ENCODE results near the gene MYD88. TPM values are rescaled to one million over a fixed set of nuclear protein-coding genes. Genes with fewer than 3 reads are reported as not detected.
A peak's percentile ranks its signal among the peaks of the same experiment; 100 is the strongest.

Gene MYD88
- total RNA-seq, 1 experiment from 2014 or later: 2.5 TPM

DNA sequence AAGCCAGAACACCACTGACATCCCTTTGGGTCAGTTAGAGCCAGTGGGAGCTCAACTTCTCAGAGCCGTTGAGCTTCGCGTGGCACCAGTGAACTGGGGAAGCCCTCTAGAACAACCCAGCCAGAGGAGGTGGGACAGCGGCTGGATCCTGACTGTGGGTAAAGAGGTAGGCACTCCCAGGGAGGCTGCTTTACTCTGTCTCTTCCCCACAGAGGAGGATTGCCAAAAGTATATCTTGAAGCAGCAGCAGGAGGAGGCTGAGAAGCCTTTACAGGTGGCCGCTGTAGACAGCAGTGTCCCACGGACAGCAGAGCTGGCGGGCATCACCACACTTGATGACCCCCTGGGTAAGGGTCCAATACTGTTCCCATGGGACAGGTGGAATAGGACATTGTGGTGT lies 1.2 kb downstream of the MYD88 start:
- DNase-seq: no peak
- Histone ChIP-seq H3K9me3 (replicated peaks) (no peaks in the 10 kb centered on the region), H3K4me3 (no peak overlapping the region), H3K27ac (no peak overlapping the region), H3K4me1 (no peaks in the 10 kb centered on the region), H3K27me3 (no peaks in the 10 kb centered on the region), H3K36me3 (no peaks in the 10 kb centered on the region)

DNA sequence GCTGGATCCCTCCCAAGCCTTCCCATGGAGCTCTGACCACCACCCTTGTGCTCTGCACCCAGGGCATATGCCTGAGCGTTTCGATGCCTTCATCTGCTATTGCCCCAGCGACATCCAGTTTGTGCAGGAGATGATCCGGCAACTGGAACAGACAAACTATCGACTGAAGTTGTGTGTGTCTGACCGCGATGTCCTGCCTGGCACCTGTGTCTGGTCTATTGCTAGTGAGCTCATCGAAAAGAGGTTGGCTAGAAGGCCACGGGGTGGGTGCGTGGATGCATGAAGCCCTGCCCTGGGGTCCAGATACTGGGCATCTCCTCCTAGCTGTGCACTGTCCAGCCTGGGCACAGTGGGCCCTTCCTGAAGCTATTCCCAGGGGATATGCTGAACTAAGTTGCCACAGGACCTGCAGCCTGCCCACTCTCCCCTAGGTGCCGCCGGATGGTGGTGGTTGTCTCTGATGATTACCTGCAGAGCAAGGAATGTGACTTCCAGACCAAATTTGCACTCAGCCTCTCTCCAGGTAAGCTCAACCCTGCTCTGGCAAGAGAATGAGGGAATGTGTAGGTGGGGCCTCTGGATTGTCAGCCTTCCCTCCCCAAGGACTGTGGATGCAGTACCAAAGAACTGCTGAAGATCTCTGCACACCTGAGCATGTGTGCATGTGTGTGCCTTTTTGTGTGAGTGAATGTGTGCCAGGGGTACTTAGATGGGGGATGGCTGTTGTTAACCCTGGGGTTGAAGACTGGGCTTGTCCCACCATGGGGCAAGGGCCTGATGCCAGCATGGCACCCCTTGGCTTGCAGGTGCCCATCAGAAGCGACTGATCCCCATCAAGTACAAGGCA lies 2.1 kb downstream of the MYD88 start:
- no peak overlapping the region for H3K27ac ChIP-seq
- no peak for DNase-seq
- H3K4me1 ChIP-seq: no peaks in the 10 kb centered on the region
- no peaks in the 10 kb centered on the region for H3K27me3 ChIP-seq
- H3K4me3 ChIP-seq: no peak overlapping the region
- H3K9me3 ChIP-seq (replicated peaks): no peaks in the 10 kb centered on the region
- no peaks in the 10 kb centered on the region for H3K36me3 ChIP-seq

DNA sequence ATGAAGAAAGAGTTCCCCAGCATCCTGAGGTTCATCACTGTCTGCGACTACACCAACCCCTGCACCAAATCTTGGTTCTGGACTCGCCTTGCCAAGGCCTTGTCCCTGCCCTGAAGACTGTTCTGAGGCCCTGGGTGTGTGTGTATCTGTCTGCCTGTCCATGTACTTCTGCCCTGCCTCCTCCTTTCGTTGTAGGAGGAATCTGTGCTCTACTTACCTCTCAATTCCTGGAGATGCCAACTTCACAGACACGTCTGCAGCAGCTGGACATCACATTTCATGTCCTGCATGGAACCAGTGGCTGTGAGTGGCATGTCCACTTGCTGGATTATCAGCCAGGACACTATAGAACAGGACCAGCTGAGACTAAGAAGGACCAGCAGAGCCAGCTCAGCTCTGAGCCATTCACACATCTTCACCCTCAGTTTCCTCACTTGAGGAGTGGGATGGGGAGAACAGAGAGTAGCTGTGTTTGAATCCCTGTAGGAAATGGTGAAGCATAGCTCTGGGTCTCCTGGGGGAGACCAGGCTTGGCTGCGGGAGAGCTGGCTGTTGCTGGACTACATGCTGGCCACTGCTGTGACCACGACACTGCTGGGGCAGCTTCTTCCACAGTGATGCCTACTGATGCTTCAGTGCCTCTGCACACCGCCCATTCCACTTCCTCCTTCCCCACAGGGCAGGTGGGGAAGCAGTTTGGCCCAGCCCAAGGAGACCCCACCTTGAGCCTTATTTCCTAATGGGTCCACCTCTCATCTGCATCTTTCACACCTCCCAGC lies 2.9 kb downstream of the MYD88 start:
- Histone ChIP-seq H3K4me3 (no peak overlapping the region), H3K27ac (no peak overlapping the region), H3K36me3 (no peaks in the 10 kb centered on the region), H3K9me3 (replicated peaks) (no peaks in the 10 kb centered on the region), H3K4me1 (no peaks in the 10 kb centered on the region), H3K27me3 (no peaks in the 10 kb centered on the region)
- DNase-seq: no peak

DNA sequence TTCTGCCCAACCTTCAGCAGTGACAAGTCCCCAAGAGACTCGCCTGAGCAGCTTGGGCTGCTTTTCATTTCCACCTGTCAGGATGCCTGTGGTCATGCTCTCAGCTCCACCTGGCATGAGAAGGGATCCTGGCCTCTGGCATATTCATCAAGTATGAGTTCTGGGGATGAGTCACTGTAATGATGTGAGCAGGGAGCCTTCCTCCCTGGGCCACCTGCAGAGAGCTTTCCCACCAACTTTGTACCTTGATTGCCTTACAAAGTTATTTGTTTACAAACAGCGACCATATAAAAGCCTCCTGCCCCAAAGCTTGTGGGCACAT lies 3.5 kb downstream of the MYD88 start:
- Histone ChIP-seq H3K9me3 (replicated peaks) (no peaks in the 10 kb centered on the region), H3K4me1 (no peaks in the 10 kb centered on the region), H3K4me3 (no peak overlapping the region), H3K36me3 (no peaks in the 10 kb centered on the region), H3K27me3 (no peaks in the 10 kb centered on the region), H3K27ac (no peak overlapping the region)
- no peak for DNase-seq

DNA sequence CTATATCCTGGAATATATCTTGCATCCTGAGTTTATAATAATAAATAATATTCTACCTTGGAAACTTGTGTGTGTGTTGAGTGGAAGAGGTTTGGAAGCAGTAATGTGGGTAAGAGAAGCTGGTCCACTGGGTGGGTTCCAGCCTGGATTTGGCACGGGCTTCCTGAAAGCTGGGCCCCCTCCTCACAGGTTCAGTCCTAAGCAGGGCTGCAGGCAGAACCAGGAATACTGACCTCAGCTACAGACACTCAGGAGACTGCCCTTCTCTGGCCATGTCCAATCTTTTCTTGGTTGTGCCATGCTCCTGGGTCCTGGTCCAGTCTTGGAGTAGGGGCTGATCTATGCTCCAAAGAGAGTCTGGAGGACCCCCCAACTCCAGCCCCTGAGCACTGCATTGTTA lies 4.5 kb downstream of the MYD88 start:
- no peaks in the 10 kb centered on the region for H3K9me3 ChIP-seq (replicated peaks)
- H3K4me3 ChIP-seq: no peak overlapping the region
- H3K27me3 ChIP-seq: no peaks in the 10 kb centered on the region
- H3K36me3 ChIP-seq: no peaks in the 10 kb centered on the region
- H3K4me1 ChIP-seq: no peaks in the 10 kb centered on the region
- no peak overlapping the region for H3K27ac ChIP-seq
- DNase-seq: no peak

DNA sequence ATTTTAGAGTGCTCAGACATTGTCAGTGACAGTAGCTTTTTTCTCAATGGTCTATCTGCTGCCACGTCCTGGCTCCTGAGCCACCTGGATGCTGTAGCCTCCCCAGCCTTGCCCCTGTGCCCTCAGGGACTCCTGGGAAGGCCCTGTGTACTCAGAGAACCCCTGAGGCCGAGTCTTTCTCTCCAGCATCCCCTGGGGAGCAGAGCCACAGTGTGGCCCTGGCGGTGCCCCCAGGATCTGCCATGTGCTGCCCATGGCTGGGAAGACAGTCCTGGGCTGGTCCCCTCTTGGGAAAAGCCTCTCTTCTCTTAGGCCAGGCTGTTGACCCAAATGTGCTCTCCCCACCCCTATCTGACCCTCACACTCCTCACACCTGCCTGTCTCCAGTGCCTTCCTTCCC lies 5.0 kb downstream of the MYD88 start:
- Histone ChIP-seq H3K36me3 (no peaks in the 10 kb centered on the region), H3K9me3 (replicated peaks) (no peaks in the 10 kb centered on the region), H3K4me3 (no peak overlapping the region), H3K27ac (no peak overlapping the region), H3K27me3 (no peaks in the 10 kb centered on the region), H3K4me1 (no peaks in the 10 kb centered on the region)
- DNase-seq: no peak

DNA sequence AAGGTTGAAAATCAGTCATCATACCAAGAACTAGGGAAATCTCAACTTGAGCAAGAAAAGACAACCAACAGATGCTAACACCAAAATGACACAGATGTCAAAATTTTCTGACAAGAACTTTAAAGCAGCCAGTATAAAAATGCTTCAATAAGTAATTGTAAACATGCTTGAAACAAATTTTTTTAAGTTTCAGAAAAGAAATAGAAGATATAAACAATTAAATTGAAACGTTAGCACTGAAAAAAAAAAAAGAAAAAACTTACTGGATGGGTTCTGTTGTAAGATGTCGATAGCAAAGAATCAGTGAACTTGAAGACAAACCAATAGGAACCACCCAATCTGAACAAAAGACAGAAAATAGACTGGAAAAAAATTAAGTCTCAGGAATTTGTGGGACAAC lies 8.0 kb downstream of the MYD88 start:
- no peak for DNase-seq
- H3K9me3 ChIP-seq (replicated peaks): no peaks in the 10 kb centered on the region
- H3K27me3 ChIP-seq: no peaks in the 10 kb centered on the region
- no peaks in the 10 kb centered on the region for H3K36me3 ChIP-seq
- no peaks in the 10 kb centered on the region for H3K4me1 ChIP-seq
- H3K27ac ChIP-seq: no peak overlapping the region
- no peak overlapping the region for H3K4me3 ChIP-seq

DNA sequence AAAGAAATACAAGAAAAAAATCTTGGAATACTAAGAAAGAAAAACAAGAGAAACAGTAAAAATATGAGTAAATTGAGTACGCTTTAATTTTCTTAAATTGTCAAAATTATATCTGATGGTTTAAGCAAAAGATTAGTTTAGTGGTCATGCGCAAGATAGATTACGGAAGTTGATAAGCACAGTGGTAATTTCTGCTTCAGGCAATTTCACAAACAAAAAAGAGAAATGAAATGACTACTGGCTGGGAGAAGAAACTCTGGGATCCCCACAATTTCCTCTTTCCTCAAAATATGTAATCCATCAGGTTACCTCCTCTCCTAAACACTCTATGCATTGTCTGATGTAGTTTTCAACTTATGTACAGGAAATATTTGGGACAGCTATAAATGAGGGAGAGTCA lies 9.0 kb downstream of the MYD88 start:
- H3K27ac ChIP-seq: no peak overlapping the region
- no peak for DNase-seq
- no peaks in the 10 kb centered on the region for H3K27me3 ChIP-seq
- no peaks in the 10 kb centered on the region for H3K9me3 ChIP-seq (replicated peaks)
- H3K4me1 ChIP-seq: no peaks in the 10 kb centered on the region
- no peak overlapping the region for H3K4me3 ChIP-seq
- no peaks in the 10 kb centered on the region for H3K36me3 ChIP-seq

DNA sequence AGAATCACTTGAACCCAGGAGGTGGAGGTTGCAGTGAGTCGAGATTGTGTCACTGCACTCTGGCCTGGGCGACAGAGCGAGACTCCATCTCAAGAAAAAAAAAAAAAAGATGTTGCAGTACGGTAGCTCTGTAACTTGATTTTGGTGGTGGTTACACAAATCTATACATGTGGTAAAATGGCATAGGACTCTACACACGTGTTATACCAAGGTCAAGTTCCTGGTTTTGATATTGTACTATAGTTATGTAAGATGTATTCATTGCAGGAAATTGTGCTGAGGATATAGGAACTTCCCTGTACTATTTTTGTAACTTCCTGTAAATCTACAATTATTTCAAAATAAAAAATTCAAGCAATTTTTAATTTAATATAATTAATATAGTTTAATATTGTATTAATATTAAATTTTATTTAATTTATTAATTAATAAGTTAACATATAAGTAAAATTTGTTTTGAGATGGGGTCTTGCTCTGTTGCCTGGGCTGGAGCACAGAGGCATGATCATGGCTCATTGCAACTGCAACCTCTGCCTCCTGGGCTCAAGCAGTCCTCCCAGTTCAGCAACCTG lies 9.9 kb downstream of the MYD88 start:
- no peaks in the 10 kb centered on the region for H3K4me1 ChIP-seq
- no peak for DNase-seq
- no peaks in the 10 kb centered on the region for H3K9me3 ChIP-seq (replicated peaks)
- H3K36me3 ChIP-seq: no peaks in the 10 kb centered on the region
- H3K4me3 ChIP-seq: no peak overlapping the region
- no peak overlapping the region for H3K27ac ChIP-seq
- H3K27me3 ChIP-seq: no peaks in the 10 kb centered on the region

DNA sequence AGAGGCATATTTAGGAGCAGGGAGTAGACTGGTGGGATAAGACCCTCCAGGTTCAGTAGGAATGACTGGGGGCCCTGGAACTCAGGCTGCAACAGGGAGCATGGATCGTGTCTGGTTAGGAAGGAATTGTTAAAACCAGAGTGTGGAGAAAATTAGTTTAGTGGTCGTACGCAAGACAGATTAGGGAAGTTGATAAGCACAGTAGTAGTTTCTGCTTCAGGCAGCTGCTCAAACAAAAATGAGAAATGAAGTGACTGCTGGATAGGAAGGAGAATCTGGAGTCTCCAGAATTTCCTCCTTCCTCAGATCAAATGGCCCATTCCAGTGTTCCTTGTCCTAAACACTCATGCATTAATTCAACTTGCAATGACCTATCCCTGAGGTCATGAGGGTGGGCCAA lies 11.2 kb downstream of the MYD88 start:
- no peaks in the 10 kb centered on the region for H3K27me3 ChIP-seq
- no peaks in the 10 kb centered on the region for H3K36me3 ChIP-seq
- H3K4me1 ChIP-seq: no peaks in the 10 kb centered on the region
- no peak for DNase-seq
- no peaks in the 10 kb centered on the region for H3K9me3 ChIP-seq (replicated peaks)
- H3K27ac ChIP-seq: no peak overlapping the region
- H3K4me3 ChIP-seq: no peak overlapping the region

DNA sequence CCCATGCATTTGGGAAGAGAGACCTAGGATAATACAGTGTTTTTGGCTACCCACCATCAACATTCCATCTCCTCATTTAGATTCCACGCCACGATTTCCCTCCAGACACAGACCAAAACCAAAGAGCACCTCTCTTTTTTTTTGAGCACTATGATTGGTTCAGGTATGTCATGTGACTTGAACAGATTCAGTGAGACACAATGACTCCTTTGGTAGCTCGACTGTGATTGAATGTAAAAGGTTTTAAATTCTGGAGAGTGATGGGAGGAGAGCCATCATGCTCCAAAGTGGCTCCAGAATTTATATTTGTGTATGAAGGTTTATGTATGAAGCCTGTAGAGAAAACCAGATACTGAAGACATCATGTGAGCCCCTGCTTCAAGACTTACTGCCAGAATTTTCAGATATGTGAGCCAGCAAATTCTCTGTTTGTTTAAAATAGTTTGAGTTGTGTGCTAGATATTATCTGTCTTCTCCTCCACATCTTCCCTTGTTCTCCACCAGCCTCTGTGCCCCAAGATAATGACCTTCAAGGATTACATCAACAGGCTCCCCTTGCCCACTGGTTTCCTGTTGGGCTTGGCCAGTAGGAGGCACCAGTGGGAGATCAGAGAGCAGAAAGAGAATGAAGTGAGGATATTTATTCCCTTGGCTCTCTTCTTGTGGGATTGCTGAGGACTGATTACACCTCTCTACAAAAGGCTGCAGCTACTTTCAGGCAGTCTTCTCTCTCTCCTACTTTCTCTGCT lies 12.5 kb downstream of the MYD88 start:
- no peaks in the 10 kb centered on the region for H3K4me1 ChIP-seq
- no peaks in the 10 kb centered on the region for H3K9me3 ChIP-seq (replicated peaks)
- no peaks in the 10 kb centered on the region for H3K36me3 ChIP-seq
- peak in 1 of 2 experiments; percentile 17 for DNase-seq
- no peaks in the 10 kb centered on the region for H3K27me3 ChIP-seq
- H3K4me3 ChIP-seq: no peak overlapping the region
- H3K27ac ChIP-seq: no peak overlapping the region

DNA sequence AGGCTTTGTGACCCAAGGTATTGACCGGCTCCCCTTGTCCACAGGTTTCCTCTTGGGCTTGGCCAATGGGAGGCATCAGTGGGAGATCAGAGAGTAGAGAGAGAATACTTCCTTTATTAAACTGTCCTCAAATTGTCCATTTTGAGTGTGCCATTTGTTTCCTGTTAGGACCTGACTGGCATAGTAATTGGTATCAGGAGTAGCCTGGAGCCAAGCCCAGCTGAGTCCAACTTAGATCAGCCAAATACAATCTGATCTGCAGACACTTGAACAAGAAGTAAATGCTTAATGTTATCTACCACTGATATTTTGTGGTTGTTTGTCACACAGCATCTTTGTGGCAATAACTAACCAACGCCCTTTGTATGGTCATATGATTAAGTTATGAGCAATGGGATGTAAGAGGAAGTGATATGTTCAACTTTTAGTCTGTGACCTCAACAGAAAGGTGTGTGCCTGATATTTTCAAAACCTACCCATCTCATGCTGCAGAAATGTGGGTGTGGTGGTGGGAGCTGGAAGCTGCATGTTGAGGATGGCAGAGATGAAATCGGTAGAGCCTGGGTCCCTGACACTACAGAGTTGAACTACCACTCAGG lies 13.3 kb downstream of the MYD88 start:
- Histone ChIP-seq H3K9me3 (replicated peaks) (no peaks in the 10 kb centered on the region), H3K27me3 (no peaks in the 10 kb centered on the region), H3K4me1 (no peaks in the 10 kb centered on the region), H3K36me3 (no peaks in the 10 kb centered on the region), H3K4me3 (no peak overlapping the region), H3K27ac (no peak overlapping the region)
- no peak for DNase-seq

DNA sequence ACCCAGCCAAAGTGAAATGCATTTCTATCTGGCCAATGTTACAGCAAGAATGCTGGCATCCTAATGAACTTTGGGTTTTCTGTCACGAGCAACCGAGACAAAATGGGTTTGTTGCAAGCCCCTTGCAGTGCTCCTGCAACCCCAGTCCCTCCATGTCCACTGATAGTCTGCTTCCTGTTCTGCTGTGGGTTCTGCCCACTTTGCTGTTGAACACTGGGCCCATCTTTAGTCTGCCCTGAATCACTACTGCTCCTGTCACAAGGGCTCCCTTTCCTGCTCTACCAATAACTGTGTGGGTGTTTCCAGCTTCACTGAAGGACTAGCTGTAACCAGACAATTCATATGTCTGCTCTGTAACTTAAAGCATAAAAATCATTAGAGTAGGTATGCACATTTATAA lies 14.1 kb downstream of the MYD88 start:
- Histone ChIP-seq H3K27ac (no peak overlapping the region), H3K9me3 (replicated peaks) (no peaks in the 10 kb centered on the region), H3K4me3 (no peak overlapping the region), H3K27me3 (no peaks in the 10 kb centered on the region), H3K36me3 (no peaks in the 10 kb centered on the region), H3K4me1 (no peaks in the 10 kb centered on the region)
- DNase-seq: no peak

DNA sequence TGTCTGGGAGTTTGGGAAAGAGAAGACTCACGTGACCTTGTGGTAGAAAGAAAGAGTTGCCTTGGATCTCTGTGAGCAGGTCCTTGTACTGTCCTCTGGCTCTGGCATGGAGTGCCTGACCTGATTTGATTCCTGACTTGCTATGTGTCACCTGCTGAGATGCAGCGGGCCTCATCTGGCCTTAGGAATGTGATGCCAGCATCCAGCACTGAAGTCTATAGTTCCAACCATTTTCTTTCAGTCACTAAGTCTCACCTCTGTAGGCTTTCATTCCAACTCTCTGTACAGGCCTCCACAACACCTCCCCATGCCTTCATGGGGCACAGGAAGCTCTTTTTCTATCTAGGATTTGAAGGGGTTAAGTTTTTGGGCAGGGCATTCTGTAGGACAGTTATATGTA lies 14.8 kb downstream of the MYD88 start:
- H3K9me3 ChIP-seq (replicated peaks): no peaks in the 10 kb centered on the region
- H3K27ac ChIP-seq: no peak overlapping the region
- H3K4me1 ChIP-seq: no peaks in the 10 kb centered on the region
- H3K27me3 ChIP-seq: no peaks in the 10 kb centered on the region
- no peak overlapping the region for H3K4me3 ChIP-seq
- no peak for DNase-seq
- H3K36me3 ChIP-seq: no peaks in the 10 kb centered on the region

Data from SJCRH30 (cell line).